HPDE6-E6E7 (cell line): Measurements from ENCODE around the gene ESPNL.
"Not testable (repeated sequence)": the region's sequence is repeated elsewhere in the genome, so short reads cannot be mapped to it uniquely, and the experiment has no call there.

Experiments used
- DNase-seq: peaks from one replicate; pipeline ENCODE4 v3.0.0; 2011; ENCODE audit warnings: missing footprints; ENCODE audit errors: extremely low spot score

ESPNL gene

DNA sequence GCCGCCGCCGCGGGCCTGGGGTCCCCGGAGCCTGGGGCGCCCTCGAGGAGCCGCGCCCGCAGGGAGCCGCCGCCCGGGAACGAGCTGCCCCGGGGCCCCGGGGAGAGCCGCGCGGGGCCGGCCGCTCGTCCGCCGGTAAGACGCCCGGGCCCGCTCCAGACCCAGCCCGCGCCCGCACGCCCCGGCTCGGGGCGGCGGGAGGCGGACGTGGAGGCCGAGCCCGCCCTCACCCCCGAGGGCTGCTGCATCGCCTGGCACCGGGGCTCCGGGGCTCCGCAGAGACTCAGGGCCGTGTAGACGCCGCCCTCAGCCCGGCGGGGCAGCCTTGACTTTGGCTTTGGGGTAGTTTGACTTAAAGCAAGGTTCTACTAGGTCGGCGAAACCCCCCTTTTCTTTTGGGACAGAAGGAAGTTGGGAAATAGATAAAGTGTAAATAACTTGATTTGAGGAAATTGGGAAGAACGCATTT lies 59.0 kb downstream of the ESPNL start:
- no peak for DNase-seq

DNA sequence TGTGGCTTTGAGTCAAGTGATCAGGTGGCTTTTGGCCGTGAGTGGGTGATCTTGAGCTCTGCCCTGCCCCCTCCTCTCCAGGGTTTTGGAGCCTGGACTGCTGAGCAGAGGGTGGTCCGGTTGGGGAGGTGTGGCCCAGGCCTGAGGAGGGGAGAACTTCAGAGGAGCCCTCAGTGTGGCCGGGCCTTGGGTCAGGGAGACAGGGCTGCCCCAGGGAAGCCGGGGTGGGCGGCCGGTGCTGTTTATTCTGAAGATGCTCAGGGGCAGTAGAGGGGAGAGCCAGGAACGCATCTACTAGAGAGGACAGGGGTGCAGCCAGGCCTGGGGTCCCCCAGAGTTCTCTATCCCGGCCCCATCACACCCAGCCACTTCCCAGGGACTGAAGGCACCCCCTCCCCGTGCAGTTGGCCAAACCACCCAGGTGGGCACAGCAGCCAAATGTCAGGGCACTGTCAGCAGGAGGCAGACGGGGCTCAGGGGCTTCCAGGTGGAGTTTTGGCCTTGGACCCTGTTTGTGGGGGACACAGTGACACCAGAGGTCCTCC lies 59.6 kb downstream of the ESPNL start:
- DNase-seq = no peak

DNA sequence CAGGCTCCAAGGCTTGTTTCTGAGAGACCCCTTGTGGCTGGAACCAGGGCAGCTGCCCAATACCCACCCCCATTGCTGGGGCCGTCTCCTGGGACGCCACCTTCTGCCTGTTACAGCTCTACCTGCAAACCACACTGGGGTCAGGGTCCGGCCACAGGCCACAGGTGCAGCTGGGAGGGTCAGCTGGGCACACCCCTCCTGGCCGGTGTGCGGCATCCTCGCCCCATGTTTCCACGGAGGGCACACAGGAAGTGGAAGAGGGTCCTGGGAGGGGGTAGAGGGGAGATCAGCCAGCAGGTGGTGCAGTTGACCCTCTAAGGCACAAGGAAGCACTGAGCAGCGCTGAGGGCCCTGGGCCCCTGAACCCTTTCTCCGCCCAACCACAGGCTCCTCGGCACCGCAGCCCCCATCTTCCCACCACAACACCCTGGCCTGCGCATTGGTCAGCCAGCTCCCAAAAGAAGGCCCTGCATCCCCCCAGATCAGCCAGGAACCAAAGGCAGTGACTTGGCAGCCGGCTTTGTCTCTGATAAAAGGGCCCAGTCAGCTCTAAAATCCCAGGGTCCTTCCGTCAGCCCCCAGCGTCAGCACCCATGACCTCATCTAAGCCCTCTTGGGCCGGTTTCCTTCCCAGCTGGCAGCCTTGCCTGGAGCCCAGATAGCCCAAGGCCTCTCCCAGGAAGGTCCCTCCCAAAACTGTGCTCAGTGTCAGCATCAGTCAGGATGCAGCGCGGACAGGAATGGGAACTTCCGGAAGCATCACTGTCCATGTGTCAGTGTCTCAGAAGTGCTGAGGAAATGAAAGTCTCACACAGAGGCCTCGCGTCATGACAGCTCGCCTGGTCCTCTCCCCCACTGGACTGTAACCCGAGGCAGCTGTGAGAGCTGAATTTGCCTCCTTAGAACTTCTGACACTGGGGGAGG lies 60.3 kb downstream of the ESPNL start:
- no peak for DNase-seq

DNA sequence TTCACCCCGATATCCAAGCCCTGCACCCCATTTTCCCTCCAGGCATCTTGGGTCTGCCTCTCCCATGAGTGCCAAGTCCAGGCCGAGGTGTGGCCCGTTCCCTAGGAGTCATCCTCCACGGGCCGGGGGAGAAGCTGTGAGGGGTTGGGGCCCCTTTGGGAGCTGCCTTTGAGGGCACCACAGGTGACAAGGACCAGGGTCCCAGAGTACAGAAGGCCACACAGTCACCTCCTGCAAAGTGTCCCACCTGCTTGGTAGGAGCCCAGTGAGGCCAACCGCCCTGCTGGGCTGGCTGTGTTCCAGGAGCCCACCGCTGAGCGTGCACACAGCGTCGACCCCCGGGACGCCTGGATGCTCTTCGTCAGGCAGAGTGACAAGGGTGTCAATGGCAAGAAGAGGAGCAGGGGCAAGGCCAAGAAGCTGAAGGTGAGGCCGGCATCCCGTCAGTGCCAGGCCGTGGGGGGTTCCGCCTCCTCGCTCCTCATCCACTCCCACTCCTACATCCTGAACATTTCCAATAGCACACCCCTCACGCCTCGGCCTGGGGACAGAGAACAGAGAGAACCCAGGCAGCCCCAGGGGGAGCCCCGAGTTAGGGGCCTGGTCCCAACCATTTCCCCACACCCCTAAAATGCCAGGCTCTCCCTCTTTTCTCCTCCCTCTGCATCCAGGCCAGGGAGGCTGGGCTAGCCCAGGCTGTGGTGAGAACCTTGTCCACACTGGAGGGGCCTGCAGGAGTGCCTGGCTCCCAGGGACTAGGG lies 61.3 kb downstream of the ESPNL start:
- DNase-seq = no peak

DNA sequence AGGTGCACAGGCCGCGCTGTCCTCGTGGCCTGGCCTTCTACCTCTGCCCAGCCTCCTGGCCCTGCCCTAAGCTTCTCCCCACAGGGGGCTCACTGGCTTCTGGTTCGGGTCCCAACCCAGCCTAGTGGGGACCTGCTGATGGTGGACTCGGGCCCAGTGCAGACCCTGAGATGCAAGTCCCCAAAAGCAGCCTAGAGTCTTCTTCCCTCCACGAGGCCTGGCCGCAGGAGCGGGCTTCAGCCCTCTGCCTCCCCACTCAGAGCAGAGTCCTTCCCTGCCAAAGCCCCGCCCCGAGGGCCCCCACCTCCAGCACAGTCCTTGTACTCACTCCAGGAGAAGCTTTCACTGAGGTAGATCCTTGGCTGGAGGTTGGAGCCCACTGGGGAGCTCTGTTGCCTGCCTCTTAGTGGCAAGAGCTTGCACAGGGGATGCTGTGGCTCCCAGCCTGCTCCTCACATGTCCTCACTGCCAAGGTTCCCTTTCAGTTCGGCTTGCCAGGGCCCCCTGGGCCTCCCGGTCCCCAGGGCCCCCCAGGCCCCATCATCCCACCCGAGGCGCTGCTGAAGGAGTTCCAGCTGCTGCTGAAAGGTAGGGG lies 62.2 kb downstream of the ESPNL start:
- DNase-seq = no peak

DNA sequence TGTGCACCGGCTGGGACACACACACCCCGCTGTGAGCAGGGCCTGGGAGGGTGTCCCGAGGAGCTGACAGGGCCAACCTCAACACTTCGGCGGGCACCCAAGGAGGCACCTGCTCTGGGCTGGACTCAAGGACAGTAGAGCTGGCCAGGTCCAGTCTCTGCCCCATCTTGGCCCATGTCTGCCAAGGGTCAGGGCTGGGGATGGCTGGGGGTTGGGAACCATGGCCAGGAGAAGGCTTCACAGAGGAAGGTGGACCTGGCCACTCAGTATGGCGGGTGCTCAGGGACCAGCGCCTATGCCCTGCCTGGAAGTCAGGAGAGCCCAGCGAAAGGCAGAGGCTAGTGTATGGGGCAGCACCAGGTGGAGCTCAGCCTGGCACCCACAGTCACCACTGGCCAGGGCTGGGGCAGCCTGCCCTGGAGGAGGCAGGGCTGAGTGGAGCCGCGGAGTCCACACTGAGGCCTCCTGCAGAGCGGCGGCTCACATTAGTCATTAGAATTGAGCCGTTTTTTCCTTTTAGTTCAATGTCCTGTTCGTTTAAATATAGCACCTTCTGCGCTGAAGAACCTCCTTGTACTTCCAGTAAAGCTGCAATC lies 62.8 kb downstream of the ESPNL start:
- DNase-seq = no peak

DNA sequence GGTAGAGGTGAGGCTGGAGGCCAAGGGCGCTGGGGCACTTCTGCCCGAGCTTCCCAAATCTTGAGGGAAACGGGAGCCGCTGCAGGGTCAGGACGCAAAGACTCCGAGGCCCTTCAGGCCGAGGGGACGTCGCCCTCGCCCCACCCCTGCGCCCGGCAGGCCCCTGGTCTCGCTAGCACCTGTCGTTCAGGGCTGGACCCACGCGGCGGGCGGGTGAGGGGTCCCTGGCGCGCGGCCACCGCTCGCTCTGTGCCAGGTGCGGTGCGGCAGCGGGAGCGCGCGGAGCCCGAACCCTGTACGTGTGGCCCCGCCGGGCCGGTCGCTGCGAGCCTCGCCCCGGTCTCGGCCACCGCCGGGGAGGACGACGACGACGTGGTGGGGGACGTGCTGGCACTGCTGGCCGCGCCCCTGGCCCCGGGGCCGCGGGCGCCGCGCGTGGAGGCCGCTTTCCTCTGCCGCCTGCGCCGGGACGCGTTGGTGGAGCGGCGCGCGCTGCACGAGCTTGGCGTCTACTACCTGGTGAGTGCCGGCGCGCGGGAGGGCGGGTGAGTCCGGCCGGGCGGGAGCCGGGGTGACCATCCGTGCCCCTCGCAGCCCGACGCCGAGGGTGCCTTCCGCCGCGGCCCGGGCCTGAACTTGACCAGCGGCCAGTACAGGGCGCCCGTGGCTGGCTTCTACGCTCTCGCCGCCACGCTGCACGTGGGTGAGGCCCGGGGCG lies 63.5 kb downstream of the ESPNL start:
- DNase-seq = no peak

DNA sequence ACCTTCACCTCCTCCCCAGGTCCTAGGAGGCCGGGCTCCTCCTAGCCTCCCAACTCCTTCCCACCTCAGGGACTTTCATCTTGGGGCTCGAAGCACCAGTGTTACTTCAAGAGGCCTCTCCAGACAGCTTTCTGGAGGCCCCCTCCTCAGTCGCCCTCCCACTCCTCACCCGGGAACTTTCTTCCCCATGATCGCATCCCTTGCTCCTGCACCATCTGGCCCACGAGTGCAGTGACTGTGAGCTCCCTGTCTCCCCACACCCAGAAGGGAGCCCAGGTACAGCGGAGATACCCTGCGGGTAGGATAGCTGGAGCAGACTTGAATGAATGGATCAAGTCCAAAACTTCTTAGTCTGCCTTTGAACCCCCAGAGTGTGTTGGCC lies 64.8 kb downstream of the ESPNL start:
- DNase-seq = no peak

DNA sequence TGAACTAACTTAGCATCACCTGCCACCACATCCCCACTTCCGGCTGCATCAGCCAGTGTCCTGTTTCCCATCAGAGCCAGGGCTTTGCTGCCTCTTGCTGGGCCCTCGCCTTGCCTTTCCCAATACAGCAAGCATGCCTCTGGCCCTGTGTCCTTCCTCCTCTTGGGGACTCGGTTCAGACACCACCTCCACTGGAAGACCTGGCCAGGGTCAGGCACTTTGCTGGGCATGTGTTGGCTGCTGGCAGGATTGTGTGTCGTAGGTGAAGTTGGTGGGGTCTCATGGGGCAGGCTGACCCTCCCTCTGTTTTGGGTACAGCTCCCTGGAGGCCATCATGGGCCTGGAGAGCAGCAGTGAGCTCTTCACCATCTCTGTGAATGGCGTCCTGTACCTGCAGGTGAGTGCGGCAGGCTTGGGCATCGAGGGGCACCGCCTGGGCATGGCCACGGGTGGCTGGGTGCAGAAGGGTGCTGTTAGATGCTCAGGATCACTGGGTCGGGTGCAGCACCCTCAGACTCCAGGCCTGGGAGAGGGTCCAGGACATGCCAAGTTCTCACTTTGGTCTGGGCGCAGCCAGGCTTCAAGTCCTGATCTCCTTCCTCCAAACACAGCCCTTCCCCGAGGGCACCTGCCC lies 65.3 kb downstream of the ESPNL start:
- DNase-seq = no peak

DNA sequence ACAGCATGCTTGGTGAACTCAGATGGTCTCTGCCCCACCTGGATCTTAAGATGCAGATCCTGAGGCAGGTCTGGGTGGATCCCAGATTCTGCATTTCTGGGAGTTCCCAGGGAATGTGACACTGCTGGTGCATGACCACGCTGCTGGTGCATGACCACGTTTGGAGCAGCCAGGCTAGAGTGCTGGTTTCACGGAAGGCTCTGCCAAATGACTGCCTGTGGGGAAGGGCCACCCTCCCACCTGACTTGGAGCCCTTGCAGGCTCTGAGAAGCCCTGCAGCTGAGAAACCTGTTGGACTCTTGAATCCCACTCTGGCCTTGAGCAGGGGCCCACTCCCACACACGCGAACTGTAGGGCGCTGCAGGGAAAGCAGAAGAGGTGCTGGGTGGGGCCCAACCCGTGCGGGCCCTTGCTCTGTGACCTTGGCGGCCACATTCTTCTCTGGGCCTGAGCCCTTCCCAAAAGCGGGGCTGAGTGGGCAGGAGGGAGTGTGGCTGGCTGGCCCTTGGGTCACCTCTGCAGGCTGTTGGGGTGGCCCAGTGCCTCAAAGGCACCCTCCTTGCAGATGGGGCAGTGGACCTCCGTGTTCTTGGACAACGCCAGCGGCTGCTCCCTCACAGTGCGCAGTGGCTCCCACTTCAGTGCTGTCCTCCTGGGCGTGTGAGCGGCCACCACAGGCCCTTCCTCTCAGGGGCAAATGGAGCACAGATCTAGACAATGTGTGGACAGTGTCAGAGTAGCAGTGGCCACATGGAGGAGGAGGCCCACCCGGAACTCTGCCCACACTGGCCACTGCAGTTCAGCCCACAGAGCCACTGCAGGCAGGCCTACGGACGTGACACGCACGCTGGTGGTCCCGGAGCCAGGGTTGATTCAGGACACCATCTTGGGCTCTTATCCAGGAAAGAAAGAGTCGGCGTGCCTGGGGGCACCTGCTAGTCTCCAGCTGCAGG lies 66.5 kb downstream of the ESPNL start:
- no peak for DNase-seq

DNA sequence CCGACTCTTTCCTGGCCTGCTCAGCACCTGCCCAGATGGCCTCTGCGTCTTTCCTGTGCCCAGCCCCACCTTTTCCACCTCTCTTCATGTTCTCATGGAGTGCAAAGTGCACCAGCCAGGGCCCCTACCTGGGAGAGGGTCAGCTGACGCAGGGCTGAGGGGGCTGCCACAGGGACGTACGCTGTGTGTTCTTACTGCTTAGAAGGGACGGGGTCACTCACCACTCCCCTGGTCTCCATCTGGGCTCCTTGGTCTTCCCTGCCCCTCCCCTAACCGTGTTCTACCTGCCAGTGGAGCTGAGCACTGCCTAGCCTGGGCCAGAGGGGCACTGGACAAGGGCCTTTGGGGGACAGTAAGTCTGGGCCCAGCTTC lies 67.2 kb downstream of the ESPNL start:
- DNase-seq = no peak

DNA sequence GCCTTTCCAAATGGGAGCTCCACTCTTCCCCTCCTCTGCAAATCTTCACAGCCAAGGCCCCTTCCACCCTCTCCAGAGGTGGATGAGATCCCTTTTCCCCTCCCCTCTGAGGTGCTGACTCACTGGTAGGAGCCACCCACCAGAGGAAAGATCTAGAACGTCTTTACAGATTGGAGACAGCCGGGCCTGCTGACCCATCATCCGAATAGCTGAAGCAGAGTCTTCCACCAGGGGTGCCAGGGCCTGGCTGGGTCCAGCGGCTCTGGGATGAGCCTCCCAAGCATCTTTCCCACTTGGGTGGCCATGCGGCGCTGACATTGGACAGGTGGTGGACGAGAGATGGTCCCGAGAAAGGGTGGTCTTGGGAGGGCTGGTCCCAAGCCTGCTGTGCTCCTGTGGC lies 67.6 kb downstream of the ESPNL start:
- DNase-seq = no peak

DNA sequence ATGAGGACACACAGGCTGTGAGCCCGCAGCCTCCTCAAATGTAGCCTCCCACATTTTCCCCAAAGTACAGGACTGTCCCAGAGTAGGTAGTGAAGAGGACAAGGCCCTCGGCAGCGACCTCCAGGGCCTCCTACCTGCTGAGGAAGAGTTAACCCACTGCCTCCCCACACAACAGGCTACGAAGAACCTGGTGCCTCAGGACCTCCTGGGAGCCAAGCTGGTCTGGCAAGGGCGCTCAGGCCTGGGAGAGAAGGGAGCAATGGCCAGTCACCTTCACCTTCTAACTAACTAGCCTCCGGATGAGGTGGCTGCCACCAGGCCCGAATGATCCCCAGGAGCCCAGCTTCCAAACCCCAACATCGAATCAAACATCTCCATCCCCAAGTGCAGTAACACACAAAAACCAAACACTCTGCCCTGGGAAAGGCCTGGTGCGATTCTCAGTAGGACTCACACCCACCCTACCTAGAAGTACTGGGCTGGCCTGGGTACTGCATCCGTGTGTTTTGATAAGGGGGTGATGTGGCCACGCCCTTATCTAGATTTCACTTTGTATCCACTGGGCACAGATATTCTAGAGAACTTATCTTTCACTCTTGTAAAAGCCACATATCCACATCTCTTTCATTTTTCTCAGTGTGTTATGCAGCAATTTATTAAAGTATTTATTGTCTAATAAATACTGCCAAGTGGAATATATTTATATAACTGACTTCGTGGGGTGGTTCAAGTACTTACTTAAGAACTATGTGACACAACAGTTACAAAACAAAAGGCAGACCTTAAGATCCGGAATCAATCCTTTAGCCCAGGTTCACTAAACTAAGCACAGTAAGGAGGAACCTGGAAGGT lies 68.3 kb downstream of the ESPNL start:
- DNase-seq = no peak

DNA sequence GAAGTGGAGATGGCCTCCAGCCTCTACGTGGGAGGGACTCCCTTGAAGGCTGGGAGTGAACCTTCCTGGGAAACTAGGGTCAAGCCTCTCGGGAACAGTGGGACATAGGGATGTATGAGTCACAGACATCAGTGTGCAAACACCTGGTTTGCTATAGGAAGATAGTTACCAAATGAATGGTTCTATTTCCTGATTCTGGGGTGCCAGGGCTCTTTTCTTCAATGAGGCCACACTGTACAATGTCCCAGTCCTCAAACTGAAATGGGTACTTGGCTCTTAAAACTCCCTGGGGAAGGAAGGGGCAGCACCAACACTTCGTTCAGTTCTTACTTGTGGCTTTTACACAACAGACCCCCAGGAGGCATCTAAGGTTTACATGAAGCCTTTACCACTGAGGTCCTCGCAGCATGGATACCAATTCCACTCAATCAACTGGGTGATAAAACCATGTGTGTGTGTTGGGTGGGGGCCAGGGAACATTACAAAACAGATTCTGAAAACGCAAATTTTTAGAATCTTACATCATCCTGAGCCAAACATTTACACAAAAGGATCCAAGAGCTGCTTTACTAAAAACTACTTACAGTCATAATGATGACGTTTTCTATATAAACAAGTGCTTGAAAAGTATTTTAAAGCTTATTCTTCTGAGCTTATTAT lies 69.0 kb downstream of the ESPNL start:
- peak; percentile 16 for DNase-seq

DNA sequence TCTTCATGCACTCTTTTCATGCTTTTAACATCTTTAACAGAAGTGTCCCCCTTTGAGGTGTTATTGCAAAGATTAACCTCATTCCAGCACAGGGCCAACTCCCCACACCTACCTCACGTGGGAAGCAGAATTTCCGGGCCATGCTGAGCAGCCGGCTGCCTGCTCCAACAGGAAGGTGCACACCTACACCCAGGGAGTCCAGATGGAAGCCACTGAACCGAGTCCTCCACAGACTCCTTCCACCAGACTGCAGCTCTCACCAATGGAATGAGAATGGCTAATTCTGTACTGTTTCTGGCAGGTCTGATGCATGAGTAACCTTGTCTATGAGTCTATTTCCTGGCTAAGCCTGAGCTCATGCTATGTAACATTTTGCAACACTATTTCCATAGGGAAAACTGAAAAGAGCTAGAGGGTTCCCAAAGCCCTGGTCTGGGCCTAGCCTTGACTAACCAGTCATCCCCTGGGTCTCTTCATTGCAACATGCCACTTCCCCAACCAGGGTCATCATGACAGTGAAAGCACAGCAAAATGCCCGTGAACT lies 69.6 kb downstream of the ESPNL start:
- DNase-seq = peak; percentile 91

DNA sequence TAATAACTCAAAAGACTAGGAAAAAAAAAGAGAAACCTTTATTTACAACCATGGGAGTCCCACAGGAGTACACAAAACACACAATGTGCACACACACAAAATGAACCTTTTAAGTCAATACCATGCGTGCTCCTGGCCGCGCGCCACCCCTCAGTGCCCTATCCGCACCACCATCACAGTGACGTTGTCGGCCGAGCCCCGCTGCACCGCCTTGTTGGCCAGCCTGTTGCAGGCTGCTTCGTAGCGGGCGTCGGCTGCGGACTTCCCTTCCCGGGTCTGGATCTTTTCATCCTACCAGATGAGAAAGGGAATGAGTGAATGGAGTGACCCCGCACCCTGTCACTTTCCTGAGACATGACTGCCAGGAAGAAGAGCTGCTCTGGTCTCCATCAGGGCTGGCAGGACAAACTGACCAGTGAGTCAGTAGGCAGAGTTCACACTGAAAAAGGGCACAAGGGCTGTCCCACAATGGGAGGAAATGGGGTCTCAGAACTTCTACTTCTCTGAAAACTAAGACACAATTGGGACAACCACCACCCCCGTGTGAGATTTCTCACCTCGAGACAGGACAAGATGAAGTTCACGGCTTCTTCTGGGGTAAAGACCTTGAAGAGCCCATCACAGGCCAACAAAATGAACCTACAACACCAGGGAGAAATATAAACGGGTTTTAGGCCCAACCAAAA lies 70.4 kb downstream of the ESPNL start:
- no peak for DNase-seq

DNA sequence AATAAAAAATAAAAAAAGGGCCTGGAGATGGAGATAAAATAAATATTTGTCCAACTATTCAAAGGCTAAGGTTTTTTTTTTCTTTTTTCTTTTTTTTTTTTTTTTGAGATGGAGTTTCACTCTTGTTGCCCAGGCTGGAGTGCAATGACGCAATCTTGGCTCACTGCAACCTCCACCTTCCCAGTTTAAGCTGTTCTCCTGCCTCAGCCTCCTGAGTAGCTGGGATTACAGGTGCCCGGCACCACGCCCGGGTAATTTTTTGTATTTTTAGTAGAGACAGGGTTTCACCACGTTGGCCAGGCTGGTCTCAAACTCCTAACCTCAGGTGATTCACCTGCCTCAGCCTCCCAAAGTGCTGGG lies 70.9 kb downstream of the ESPNL start:
- not testable (repeated sequence) for DNase-seq
